Uterus (tissue), 4 donors: ENCODE measurements around the gene PPP2R1B. TPM values are rescaled to one million over a fixed set of nuclear protein-coding genes. Genes with fewer than 3 reads are reported as not detected.
A peak's percentile ranks its signal among the peaks of the same experiment; 100 is the strongest.

ENCODE experiments used
- DNase-seq, 2 donors: peaks; one replicate each; pipeline ENCODE4 v3.0.0-alpha.2; 2019 to 2020
- H3K27ac ChIP-seq, 2 donors: fragments of 200-600 bp; sonication (generic); 1 replicate in 1 of 2; 2 replicates in 1 of 2; pipeline ENCODE4 v1.5.1; 2016 to 2018
- H3K27me3 ChIP-seq, 2 donors: fragments of 200-600 bp; sonication (generic); one replicate each; pipeline ENCODE4 v1.5.1; 2018 to 2019; ENCODE audit warnings: control low read depth in 1 of 2
- H3K36me3 ChIP-seq, 2 donors: fragments of 200-600 bp; sonication (generic); one replicate each; pipeline ENCODE4 v1.5.1; 2019; ENCODE audit warnings: control low read depth in 1 of 2
- H3K4me1 ChIP-seq, 2 donors: fragments of 200-600 bp; sonication (generic); one replicate each; pipeline ENCODE4 v1.5.1; 2018 to 2019; ENCODE audit warnings: control low read depth in 1 of 2
- H3K4me3 ChIP-seq, 2 donors: fragments of 200-600 bp; sonication (generic); 1 replicate in 1 of 2; 2 replicates in 1 of 2; pipeline ENCODE4 v1.5.1; 2018 to 2019; ENCODE audit warnings: mild to moderate bottlenecking in 1 of 2
- H3K9me3 ChIP-seq, 2 donors: fragments of 200-600 bp; sonication (generic); one replicate each; pipeline ENCODE4 v1.5.1; 2019; ENCODE audit warnings: control low read depth in 1 of 2
- POLR2A ChIP-seq, 2 donors: fragments of 450-650 bp; IDR thresholded peaks; one replicate each; pipeline ENCODE4 v1.6.1; 2016; ENCODE audit warnings: antibody characterized with exemption in 2 of 2, mild to moderate bottlenecking in 1 of 2, moderate library complexity in 1 of 2
- intact Hi-C: fragments of 100-400 bp; cut with DNase I; formaldehyde crosslinking; loops from one replicate; pipeline ENCODE4 v1.15.1; 2023; ENCODE audit warnings: low total_unique reads
- total RNA-seq, 4 donors: library from RNA; depleted of rRNA in 3 of 4; stranded (reverse); fragments of >200 nt in 3 of 4; gene quantifications; one replicate each; pipeline versions ENCODE4 v1.1.0 to v1.2.4, GENCODE V29; 2014 to 2023
- TF ChIP-seq, protein P1 (sequence below), 4 experiments: fragments of 200-600 bp in 2 of 4; fragments of 450-650 bp in 2 of 4; sonication (generic) in 2 of 4; IDR thresholded peaks; one replicate each; pipeline ENCODE4 v1.5.1; 2016 to 2019; ENCODE audit warnings: antibody characterized with exemption in 4 of 4, mild to moderate bottlenecking in 2 of 4, moderate library complexity in 1 of 4
- donor health status: DM: yes; HTN: yes; CAD: no.

The PPP2R1B gene
- total RNA-seq, 4 donors from 2014 or later = 12.0 to 30.0 (median 28.4) TPM

GRCh38 chr11:111748035-111748804, 18.0 kb downstream of the PPP2R1B start:
- no peaks in the 10 kb centered on the region for H3K27me3 ChIP-seq
- H3K27ac ChIP-seq = peak overlapping the region; percentile 7 to 18
- no peak overlapping the region for H3K4me3 ChIP-seq
- no peak for DNase-seq
- TF ChIP-seq, protein P1, sequence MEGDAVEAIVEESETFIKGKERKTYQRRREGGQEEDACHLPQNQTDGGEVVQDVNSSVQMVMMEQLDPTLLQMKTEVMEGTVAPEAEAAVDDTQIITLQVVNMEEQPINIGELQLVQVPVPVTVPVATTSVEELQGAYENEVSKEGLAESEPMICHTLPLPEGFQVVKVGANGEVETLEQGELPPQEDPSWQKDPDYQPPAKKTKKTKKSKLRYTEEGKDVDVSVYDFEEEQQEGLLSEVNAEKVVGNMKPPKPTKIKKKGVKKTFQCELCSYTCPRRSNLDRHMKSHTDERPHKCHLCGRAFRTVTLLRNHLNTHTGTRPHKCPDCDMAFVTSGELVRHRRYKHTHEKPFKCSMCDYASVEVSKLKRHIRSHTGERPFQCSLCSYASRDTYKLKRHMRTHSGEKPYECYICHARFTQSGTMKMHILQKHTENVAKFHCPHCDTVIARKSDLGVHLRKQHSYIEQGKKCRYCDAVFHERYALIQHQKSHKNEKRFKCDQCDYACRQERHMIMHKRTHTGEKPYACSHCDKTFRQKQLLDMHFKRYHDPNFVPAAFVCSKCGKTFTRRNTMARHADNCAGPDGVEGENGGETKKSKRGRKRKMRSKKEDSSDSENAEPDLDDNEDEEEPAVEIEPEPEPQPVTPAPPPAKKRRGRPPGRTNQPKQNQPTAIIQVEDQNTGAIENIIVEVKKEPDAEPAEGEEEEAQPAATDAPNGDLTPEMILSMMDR (IDR thresholded peaks at IDR 0.05) = no peak
- TF ChIP-seq POLR2A (IDR thresholded peaks at IDR 0.05) = no peak
- no peaks in the 10 kb centered on the region for H3K9me3 ChIP-seq
- no peaks in the 10 kb centered on the region for H3K4me1 ChIP-seq
- intact Hi-C loops = no loop called here
- H3K36me3 ChIP-seq = no peaks in the 10 kb centered on the region

GRCh38 chr11:111745719-111746504, 20.3 kb downstream of the PPP2R1B start:
- Histone ChIP-seq H3K27me3 (no peaks in the 10 kb centered on the region), H3K9me3 (no peaks in the 10 kb centered on the region), H3K4me1 (no peaks in the 10 kb centered on the region), H3K4me3 (no peak overlapping the region), H3K36me3 (no peaks in the 10 kb centered on the region), H3K27ac (peak overlapping the region; percentile 49 to 71)
- no peak for DNase-seq
- intact Hi-C loops = no loop called here
- TF ChIP-seq POLR2A (IDR thresholded peaks at IDR 0.05) = no peak
- TF ChIP-seq, protein P1 (IDR thresholded peaks at IDR 0.05) = no peak

DNA sequence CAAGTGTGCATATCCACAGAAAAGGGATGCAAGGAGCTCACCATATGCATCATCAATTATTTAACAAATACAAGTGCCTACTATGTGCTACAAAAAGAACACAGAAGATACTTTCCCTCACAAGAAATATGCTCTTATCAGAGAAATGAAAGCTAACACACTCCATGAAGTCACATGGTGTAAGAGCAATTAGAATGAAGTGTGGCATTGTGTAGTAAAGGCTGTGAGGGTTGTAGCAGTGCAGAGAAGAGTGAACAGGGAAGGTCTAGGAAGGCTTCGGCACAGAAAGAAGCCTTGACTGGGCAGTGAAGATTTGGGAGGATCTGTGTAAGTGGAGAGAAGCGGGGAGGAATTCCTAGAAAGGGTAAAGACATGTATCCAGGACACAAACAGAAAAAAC, 22.5 kb downstream of the PPP2R1B start:
- Histone ChIP-seq H3K36me3 (no peaks in the 10 kb centered on the region), H3K27me3 (no peaks in the 10 kb centered on the region), H3K4me1 (no peaks in the 10 kb centered on the region), H3K4me3 (no peak overlapping the region), H3K27ac (no peak overlapping the region), H3K9me3 (no peaks in the 10 kb centered on the region)
- DNase-seq = no peak
- TF ChIP-seq POLR2A (IDR thresholded peaks at IDR 0.05) = no peak
- TF ChIP-seq, protein P1 (IDR thresholded peaks at IDR 0.05) = no peak
- intact Hi-C loops = no loop called here

- no peaks in the 10 kb centered on the region for H3K9me3 ChIP-seq
- DNase-seq = no peak
- intact Hi-C loops = no loop called here
- no peaks in the 10 kb centered on the region for H3K36me3 ChIP-seq
- peaks cover 0 to 4% of the 10 kb centered on the region in 2 donors for H3K4me1 ChIP-seq
- no peak overlapping the region for H3K27ac ChIP-seq
- no peak overlapping the region for H3K4me3 ChIP-seq
- H3K27me3 ChIP-seq = no peaks in the 10 kb centered on the region
- no peak for TF ChIP-seq POLR2A (IDR thresholded peaks at IDR 0.05)
- TF ChIP-seq, protein P1 (IDR thresholded peaks at IDR 0.05) = no peak
Observed at GRCh38 chr11:111741751-111742150, 24.4 kb downstream of the PPP2R1B start.

- Histone ChIP-seq H3K27me3 (no peaks in the 10 kb centered on the region), H3K4me3 (no peak overlapping the region), H3K36me3 (no peaks in the 10 kb centered on the region), H3K9me3 (no peaks in the 10 kb centered on the region), H3K27ac (peak overlapping the region; percentile 93 to 95), H3K4me1 (peaks cover 11 to 14% of the 10 kb centered on the region in 2 donors)
- no peak for DNase-seq
- intact Hi-C loops = no loop called here
- TF ChIP-seq POLR2A (IDR thresholded peaks at IDR 0.05) = no peak
- TF ChIP-seq, protein P1 (IDR thresholded peaks at IDR 0.05) = no peak
Observed at GRCh38 chr11:111739299-111739698, 26.9 kb downstream of the PPP2R1B start.
